Superior temporal gyrus (tissue), 1 donor: Measurements from ENCODE around the gene ALDH1B1.

ENCODE experiments used
- DNase-seq: peaks from one replicate; pipeline ENCODE4 v3.0.0-alpha.2; 2016; ENCODE audit errors: extremely low spot score

Gene ALDH1B1

GRCh38 chr9:38415856-38416255 is 23.4 kb downstream of the ALDH1B1 start:
- DNase-seq: no peak

GRCh38 chr9:38416461-38416860 is 24.0 kb downstream of the ALDH1B1 start:
- no peak for DNase-seq

- no peak for DNase-seq
Measured at GRCh38 chr9:38417003-38417945, 24.8 kb downstream of the ALDH1B1 start.

- no peak for DNase-seq
Measured at GRCh38 chr9:38418366-38418765, 25.9 kb downstream of the ALDH1B1 start.

- DNase-seq: no peak
Measured at GRCh38 chr9:38419181-38419580, 26.7 kb downstream of the ALDH1B1 start.

- no peak for DNase-seq
Measured at GRCh38 chr9:38421498-38422211, 29.2 kb downstream of the ALDH1B1 start.

GRCh38 chr9:38422555-38423260 is 30.2 kb downstream of the ALDH1B1 start:
- no peak for DNase-seq

GRCh38 chr9:38423273-38423972 is 30.9 kb downstream of the ALDH1B1 start:
- no peak for DNase-seq

- DNase-seq: no peak
Measured at GRCh38 chr9:38423973-38424843, 31.7 kb downstream of the ALDH1B1 start, which contains the start of gene IGFBPL1. IGFBPL1 (minus strand) TSS chr9:38424454; CDS start chr9:38424424, 30 bp downstream.

- no peak for DNase-seq
Measured at GRCh38 chr9:38424918-38425317, 32.4 kb downstream of the ALDH1B1 start.

GRCh38 chr9:38428062-38428461 is 35.6 kb downstream of the ALDH1B1 start:
- DNase-seq: no peak

GRCh38 chr9:38431116-38431515 is 38.6 kb downstream of the ALDH1B1 start:
- DNase-seq: no peak

GRCh38 chr9:38432922-38433510 is 40.5 kb downstream of the ALDH1B1 start:
- peak; percentile 60 for DNase-seq

GRCh38 chr9:38434365-38434764 is 41.9 kb downstream of the ALDH1B1 start:
- DNase-seq: no peak

GRCh38 chr9:38434853-38435252 is 42.4 kb downstream of the ALDH1B1 start:
- no peak for DNase-seq

GRCh38 chr9:38435521-38435920 is 43.0 kb downstream of the ALDH1B1 start:
- no peak for DNase-seq

- DNase-seq: no peak
Measured at GRCh38 chr9:38436708-38437107, 44.2 kb downstream of the ALDH1B1 start.

- DNase-seq: no peak
Measured at GRCh38 chr9:38437193-38437823, 44.8 kb downstream of the ALDH1B1 start.

GRCh38 chr9:38439291-38439915 is 46.9 kb downstream of the ALDH1B1 start:
- no peak for DNase-seq
